Esophagus muscularis mucosa (tissue), 4 donors: Measurements from ENCODE around the gene AFF1. TPM values are rescaled to one million over a fixed set of nuclear protein-coding genes. Genes with fewer than 3 reads are reported as not detected.

ENCODE experiments used
- DNase-seq: peaks from one replicate; pipeline ENCODE4 v3.0.0-alpha.2; 2017; ENCODE audit errors: extremely low spot score
- H3K27ac ChIP-seq, 4 donors: fragments of 200-600 bp; sonication (generic); replicated peaks in 1 of 4; 1 replicate in 3 of 4; 2 replicates in 1 of 4; pipeline ENCODE4 v1.5.1; 2016 to 2019; ENCODE audit warnings: mild to moderate bottlenecking in 1 of 4
- H3K27me3 ChIP-seq, 4 donors: fragments of 200-600 bp; sonication (generic); one replicate each; pipeline versions ENCODE4 v1.5.1 to v1.6.0; 2016 to 2019
- H3K36me3 ChIP-seq, 4 donors: fragments of 200-600 bp; sonication (generic); one replicate each; pipeline ENCODE4 v1.5.1; 2016 to 2019
- H3K4me1 ChIP-seq, 4 donors: fragments of 200-600 bp; sonication (generic); one replicate each; pipeline ENCODE4 v1.5.1; 2016 to 2019
- H3K4me3 ChIP-seq, 4 donors: fragments of 200-600 bp; sonication (generic); 1 replicate in 2 of 4; 2 replicates in 2 of 4; pipeline ENCODE4 v1.5.1; 2016 to 2019; ENCODE audit warnings: mild to moderate bottlenecking in 4 of 4, moderate library complexity in 1 of 4
- H3K9me3 ChIP-seq, 4 donors: fragments of 200-600 bp; sonication (generic); 1 replicate in 3 of 4; 2 replicates in 1 of 4; pipeline ENCODE4 v1.5.1; 2016 to 2019
- CTCF ChIP-seq, 3 experiments: fragments of 200-600 bp in 2 of 3; fragments of 450-650 bp in 1 of 3; sonication (generic) in 2 of 3; IDR thresholded peaks; one replicate each; pipeline ENCODE4 v1.5.1; 2017 to 2019; ENCODE audit warnings: antibody characterized with exemption in 3 of 3, mild to moderate bottlenecking in 2 of 3, moderate library complexity in 1 of 3
- EP300 ChIP-seq: sonication (generic); formaldehyde crosslinking; IDR thresholded peaks from one replicate; pipeline ENCODE4 v1.6.1; 2017; ENCODE audit warnings: antibody characterized with exemption
- POLR2A ChIP-seq: fragments of 450-650 bp; IDR thresholded peaks from one replicate; pipeline ENCODE4 v1.6.1; 2017; ENCODE audit warnings: antibody characterized with exemption, moderate library complexity, mild to moderate bottlenecking, low read depth
- POLR2AphosphoS5 ChIP-seq, 2 donors: sonication (generic); formaldehyde crosslinking; IDR thresholded peaks; one replicate each; pipeline ENCODE4 v1.6.1; 2017; ENCODE audit warnings: antibody characterized with exemption in 2 of 2
- WGBS: methylation state at CpG from one replicate; pipeline ENCODE4 v1.1.5; 2018; 5-methylcytosine and 5-hydroxymethylcytosine counted together
- intact Hi-C: fragments of 100-400 bp; cut with DNase I; formaldehyde crosslinking; loops from one replicate; pipeline ENCODE4 v1.15.1; 2023
- total RNA-seq, 4 donors: library from RNA; depleted of rRNA; stranded (reverse); fragments of >200 nt; gene quantifications; one replicate each; pipeline versions ENCODE4 v1.1.0 to v1.2.1, GENCODE V29; 2016

The AFF1 gene
- total RNA-seq, 4 donors from 2014 or later = 53.6 to 85.2 (median 70.6) TPM

GRCh38 chr4:87030755-87031441, 96.1 kb downstream of the AFF1 start:
- 43% methylated on average over 13 of the region's 13 CpGs for WGBS
- no peak for TF ChIP-seq POLR2A
- no peak for TF ChIP-seq CTCF (IDR thresholded peaks at IDR 0.05)
- no peak for TF ChIP-seq POLR2AphosphoS5 (IDR thresholded peaks at IDR 0.05)
- TF ChIP-seq EP300 = no peak
- Histone ChIP-seq H3K27ac (peak overlapping the region; percentile 70 to 89 (median 73)), H3K4me1 (peaks cover 99 to 100% (median 100%) of the 10 kb centered on the region in 4 donors), H3K36me3 (no peaks in the 10 kb centered on the region), H3K4me3 (peak overlapping the region in 2 of 4 donors; percentile 0 to 10), H3K27me3 (no peaks in the 10 kb centered on the region), H3K9me3 (no peaks in the 10 kb centered on the region)
- intact Hi-C loops = no loop called here
- DNase-seq = peak; percentile 79

- DNase-seq = no peak
- intact Hi-C loops = no loop called here
- H3K4me3 ChIP-seq = peak overlapping the region; percentile 2 to 29 (median 22)
- WGBS = 8% methylated on average over 2 of the region's 2 CpGs
- TF ChIP-seq CTCF (IDR thresholded peaks at IDR 0.05) (no peak), POLR2A (no peak), EP300 (no peak), POLR2AphosphoS5 (IDR thresholded peaks at IDR 0.05) (no peak)
- H3K36me3 ChIP-seq = no peaks in the 10 kb centered on the region
- H3K4me1 ChIP-seq = peaks cover 99 to 100% (median 100%) of the 10 kb centered on the region in 4 donors
- H3K27me3 ChIP-seq = no peaks in the 10 kb centered on the region
- no peaks in the 10 kb centered on the region for H3K9me3 ChIP-seq
- H3K27ac ChIP-seq = peak overlapping the region; percentile 70 to 89 (median 73)
These were observed 97.1 kb downstream of the AFF1 start for GRCh38 chr4:87031920-87032319.

GRCh38 chr4:87032884-87033533, 98.2 kb downstream of the AFF1 start:
- no peaks in the 10 kb centered on the region for H3K9me3 ChIP-seq
- 71% methylated on average over 3 of the region's 3 CpGs for WGBS
- no peaks in the 10 kb centered on the region for H3K36me3 ChIP-seq
- peaks cover 99 to 100% (median 100%) of the 10 kb centered on the region in 4 donors for H3K4me1 ChIP-seq
- TF ChIP-seq POLR2AphosphoS5 (IDR thresholded peaks at IDR 0.05) (peak in 1 of 2 donors; percentile 47), EP300 (no peak)
- H3K27me3 ChIP-seq = no peaks in the 10 kb centered on the region
- intact Hi-C loops = no loop called here
- peak; percentile 26 for DNase-seq
- peak overlapping the region; percentile 1 to 29 (median 8) for H3K4me3 ChIP-seq
- H3K27ac ChIP-seq = peak overlapping the region; percentile 70 to 89 (median 73)

GRCh38 chr4:87033902-87034301, 99.1 kb downstream of the AFF1 start:
- 81% methylated on average over 8 of the region's 8 CpGs for WGBS
- Histone ChIP-seq H3K27ac (peak overlapping the region; percentile 70 to 89 (median 73)), H3K4me1 (peaks cover 99 to 100% (median 100%) of the 10 kb centered on the region in 4 donors), H3K9me3 (no peaks in the 10 kb centered on the region), H3K27me3 (no peaks in the 10 kb centered on the region), H3K4me3 (no peak overlapping the region), H3K36me3 (no peaks in the 10 kb centered on the region)
- DNase-seq = peak; percentile 66
- TF ChIP-seq CTCF (IDR thresholded peaks at IDR 0.05) = peak in 1 of 3 experiments; percentile 11
- no peak for TF ChIP-seq EP300
- TF ChIP-seq POLR2AphosphoS5 (IDR thresholded peaks at IDR 0.05) = no peak
- TF ChIP-seq POLR2A = no peak
- intact Hi-C loops = no loop called here

- WGBS = 59% methylated on average over 3 of the region's 3 CpGs
- Histone ChIP-seq H3K4me1 (peaks cover 99 to 100% (median 100%) of the 10 kb centered on the region in 4 donors), H3K27me3 (no peaks in the 10 kb centered on the region), H3K4me3 (no peak overlapping the region), H3K36me3 (no peaks in the 10 kb centered on the region), H3K9me3 (no peaks in the 10 kb centered on the region), H3K27ac (peak overlapping the region; percentile 70 to 89 (median 80))
- TF ChIP-seq EP300 (no peak), POLR2AphosphoS5 (IDR thresholded peaks at IDR 0.05) (no peak), POLR2A (no peak), CTCF (IDR thresholded peaks at IDR 0.05) (no peak)
- intact Hi-C loops = no loop called here
- DNase-seq = no peak
These were observed 99.7 kb downstream of the AFF1 start for GRCh38 chr4:87034527-87034926.
